Measurements from ENCODE around the gene TBCA. TPM values are rescaled to one million over a fixed set of nuclear protein-coding genes. Genes with fewer than 3 reads are reported as not detected.

The TBCA gene
- 100 to 1,000 TPM; 127 to 222 (median 165) TPM for total RNA-seq

GRCh38 chr5:77775790-77776553 lies at the start of gene TBCA:
Gene TBCA (minus strand): TSS chr5:77776339. CDS start chr5:77776257, 82 bp downstream.
- TF ChIP-seq, protein P1, sequence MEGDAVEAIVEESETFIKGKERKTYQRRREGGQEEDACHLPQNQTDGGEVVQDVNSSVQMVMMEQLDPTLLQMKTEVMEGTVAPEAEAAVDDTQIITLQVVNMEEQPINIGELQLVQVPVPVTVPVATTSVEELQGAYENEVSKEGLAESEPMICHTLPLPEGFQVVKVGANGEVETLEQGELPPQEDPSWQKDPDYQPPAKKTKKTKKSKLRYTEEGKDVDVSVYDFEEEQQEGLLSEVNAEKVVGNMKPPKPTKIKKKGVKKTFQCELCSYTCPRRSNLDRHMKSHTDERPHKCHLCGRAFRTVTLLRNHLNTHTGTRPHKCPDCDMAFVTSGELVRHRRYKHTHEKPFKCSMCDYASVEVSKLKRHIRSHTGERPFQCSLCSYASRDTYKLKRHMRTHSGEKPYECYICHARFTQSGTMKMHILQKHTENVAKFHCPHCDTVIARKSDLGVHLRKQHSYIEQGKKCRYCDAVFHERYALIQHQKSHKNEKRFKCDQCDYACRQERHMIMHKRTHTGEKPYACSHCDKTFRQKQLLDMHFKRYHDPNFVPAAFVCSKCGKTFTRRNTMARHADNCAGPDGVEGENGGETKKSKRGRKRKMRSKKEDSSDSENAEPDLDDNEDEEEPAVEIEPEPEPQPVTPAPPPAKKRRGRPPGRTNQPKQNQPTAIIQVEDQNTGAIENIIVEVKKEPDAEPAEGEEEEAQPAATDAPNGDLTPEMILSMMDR (IDR thresholded peaks at IDR 0.05) = peak in 3 of 6 experiments; percentile 12 to 30 (median 19)
- TF ChIP-seq POLR2A (IDR thresholded peaks at IDR 0.05) = peak; percentile 88 to 94
- WGBS, 2 donors = 0 to 1% methylated on average over 23 to 28 of the region's 89 CpGs
- Histone ChIP-seq H3K4me3 (replicated peaks in 1 of 3) (peak within 1 kb of the TSS; percentile 47 to 88 (median 58)), H3K27me3 (no peaks in the 10 kb centered on the region), H3K4me1 (peaks cover 25 to 29% of the 10 kb centered on the region in 2 donors), H3K36me3 (no peaks in the 10 kb centered on the region), H3K9me3 (no peaks in the 10 kb centered on the region), H3K27ac (peak within 1 kb of the TSS; percentile 89 to 98 (median 96))
- peak; percentile 86 for DNase-seq
- intact Hi-C loops (cut with DNase I) = loop anchor here (10.0 kb wide), 1 partner anchor 519 kb away; the partner anchor contains the start of gene AP3B1

DNA sequence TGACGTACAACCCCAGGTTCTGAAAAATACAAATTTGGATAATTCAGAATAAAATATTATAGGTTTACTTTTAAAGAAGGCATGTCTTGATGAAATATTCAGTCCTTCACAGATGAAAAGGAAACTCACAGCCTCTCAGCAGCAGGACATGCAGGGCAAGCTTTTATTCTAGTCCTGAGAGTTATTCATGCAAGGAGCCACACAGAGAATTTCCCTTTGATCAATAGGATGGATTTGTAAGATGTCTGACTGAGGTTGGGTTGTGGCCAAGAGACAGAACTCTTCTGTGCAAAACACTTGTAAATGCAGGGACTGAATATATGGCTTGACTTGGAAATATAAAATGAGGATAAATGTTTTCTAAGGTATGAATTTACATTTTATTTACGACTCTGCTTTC lies 48.8 kb upstream of the TBCA start:
- no peaks in the 10 kb centered on the region for H3K9me3 ChIP-seq
- no peaks in the 10 kb centered on the region for H3K36me3 ChIP-seq
- H3K27ac ChIP-seq = no peak overlapping the region
- peaks cover 0 to 4% of the 10 kb centered on the region in 2 donors for H3K4me1 ChIP-seq
- no peaks in the 10 kb centered on the region for H3K27me3 ChIP-seq
- no peak overlapping the region for H3K4me3 ChIP-seq (replicated peaks in 1 of 3)
- TF ChIP-seq, protein P1 (IDR thresholded peaks at IDR 0.05) = no peak
- no peak for TF ChIP-seq POLR2A (IDR thresholded peaks at IDR 0.05)
- DNase-seq = peak in 1 of 2 donors; percentile 7
- 69 to 72% methylated on average over 2 of the region's 2 CpGs for WGBS, 2 donors
- intact Hi-C loops (cut with DNase I) = no loop called here

GRCh38 chr5:77816686-77817085 lies 40.5 kb upstream of the TBCA start:
- intact Hi-C loops (cut with DNase I) = no loop called here
- no peaks in the 10 kb centered on the region for H3K36me3 ChIP-seq
- no peak for DNase-seq
- no peaks in the 10 kb centered on the region for H3K27me3 ChIP-seq
- no peaks in the 10 kb centered on the region for H3K4me1 ChIP-seq
- no peaks in the 10 kb centered on the region for H3K9me3 ChIP-seq
- WGBS, 2 donors = 21 to 63% methylated on average over 1 to 2 of the region's 2 CpGs
- no peak overlapping the region for H3K4me3 ChIP-seq (replicated peaks in 1 of 3)
- H3K27ac ChIP-seq = no peak overlapping the region
- TF ChIP-seq, protein P1 (IDR thresholded peaks at IDR 0.05) = no peak
- TF ChIP-seq POLR2A (IDR thresholded peaks at IDR 0.05) = no peak

DNA sequence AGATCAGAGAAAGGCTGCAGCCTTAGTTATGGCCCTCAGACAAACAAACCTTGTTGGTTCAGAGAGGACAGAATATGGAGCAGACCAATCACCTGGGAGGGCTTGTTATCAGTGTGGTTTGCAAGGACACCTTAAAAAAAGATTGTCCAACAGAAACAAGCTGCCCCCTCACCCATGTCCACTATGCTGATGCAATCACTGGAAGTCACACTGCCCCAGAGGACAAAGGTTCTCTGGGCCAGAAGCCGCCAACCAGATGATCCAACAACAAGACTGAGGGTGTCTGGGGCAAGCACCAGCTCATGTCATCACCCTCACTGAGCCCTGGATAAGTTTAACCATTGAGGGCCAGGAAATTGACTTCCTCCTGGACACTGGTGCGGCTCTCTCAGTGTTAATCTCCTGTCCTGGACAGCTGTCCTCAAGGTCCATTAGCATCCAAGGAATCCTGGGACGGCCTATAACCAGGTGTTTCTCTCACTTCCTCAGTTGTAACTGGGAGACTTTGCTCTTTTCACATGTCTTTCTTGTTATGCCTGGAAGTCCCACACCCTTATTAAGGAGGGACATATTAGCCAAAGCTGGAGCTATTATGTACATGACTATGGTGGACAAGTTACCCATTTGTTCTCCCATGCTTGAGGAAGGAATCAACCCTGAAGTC lies 36.9 kb upstream of the TBCA start:
- Histone ChIP-seq H3K9me3 (no peaks in the 10 kb centered on the region), H3K4me1 (no peaks in the 10 kb centered on the region), H3K4me3 (replicated peaks in 1 of 3) (no peak overlapping the region), H3K36me3 (no peaks in the 10 kb centered on the region), H3K27me3 (no peaks in the 10 kb centered on the region), H3K27ac (no peak overlapping the region)
- intact Hi-C loops (cut with DNase I) = no loop called here
- TF ChIP-seq, protein P1 (IDR thresholded peaks at IDR 0.05) = no peak
- TF ChIP-seq POLR2A (IDR thresholded peaks at IDR 0.05) = no peak
- DNase-seq = no peak
- WGBS, 2 donors = 87 to 98% methylated on average over 3 of the region's 3 CpGs
